ENCODE data around the gene LSG1. TPM values are rescaled to one million over a fixed set of nuclear protein-coding genes. Genes with fewer than 3 reads are reported as not detected.

Gene LSG1
- total RNA-seq, 1 donor from 2014 or later, result 36.8 TPM

- intact Hi-C loops (cut with DNase I), result no loop called here
- Histone ChIP-seq H3K27me3 (no peaks in the 10 kb centered on the region), H3K4me3 (no peak overlapping the region), H3K4me1 (no peaks in the 10 kb centered on the region), H3K27ac (no peak overlapping the region), H3K9me3 (no peaks in the 10 kb centered on the region), H3K36me3 (peaks cover 95% of the 10 kb centered on the region)
- no peak for TF ChIP-seq CTCF (IDR thresholded peaks at IDR 0.05)
- DNase-seq (no peak), ATAC-seq (no peak)
Measured at GRCh38 chr3:194647747-194648146, 24.2 kb downstream of the LSG1 start.

GRCh38 chr3:194642769-194643168, 29.2 kb downstream of the LSG1 start:
- no peak for TF ChIP-seq CTCF (IDR thresholded peaks at IDR 0.05)
- H3K4me1 ChIP-seq, result peaks cover 3% of the 10 kb centered on the region
- no peak for DNase-seq
- intact Hi-C loops (cut with DNase I), result no loop called here
- no peak overlapping the region for H3K27ac ChIP-seq
- no peak overlapping the region for H3K4me3 ChIP-seq
- H3K27me3 ChIP-seq, result no peaks in the 10 kb centered on the region
- H3K36me3 ChIP-seq, result peaks cover 74% of the 10 kb centered on the region
- ATAC-seq, result no peak
- no peaks in the 10 kb centered on the region for H3K9me3 ChIP-seq

GRCh38 chr3:194640829-194641228, 31.2 kb downstream of the LSG1 start:
- Histone ChIP-seq H3K4me3 (no peak overlapping the region), H3K27me3 (no peaks in the 10 kb centered on the region), H3K27ac (peak overlapping the region; percentile 49), H3K36me3 (peaks cover 55% of the 10 kb centered on the region), H3K9me3 (no peaks in the 10 kb centered on the region), H3K4me1 (peaks cover 3% of the 10 kb centered on the region)
- DNase-seq (no peak), ATAC-seq (no peak)
- intact Hi-C loops (cut with DNase I), result no loop called here
- TF ChIP-seq CTCF (IDR thresholded peaks at IDR 0.05), result no peak

GRCh38 chr3:194638991-194639605, 32.9 kb downstream of the LSG1 start:
- Histone ChIP-seq H3K4me1 (peaks cover 3% of the 10 kb centered on the region), H3K36me3 (peaks cover 41% of the 10 kb centered on the region), H3K9me3 (no peaks in the 10 kb centered on the region), H3K27me3 (no peaks in the 10 kb centered on the region), H3K4me3 (no peak overlapping the region), H3K27ac (peak overlapping the region; percentile 63)
- DNase-seq (no peak), ATAC-seq (no peak)
- no peak for TF ChIP-seq CTCF (IDR thresholded peaks at IDR 0.05)
- intact Hi-C loops (cut with DNase I), result no loop called here

GRCh38 chr3:194637541-194638400, 34.2 kb downstream of the LSG1 start:
- no peak overlapping the region for H3K27ac ChIP-seq
- intact Hi-C loops (cut with DNase I), result no loop called here
- peaks cover 3% of the 10 kb centered on the region for H3K4me1 ChIP-seq
- peaks cover 29% of the 10 kb centered on the region for H3K36me3 ChIP-seq
- ATAC-seq (no peak), DNase-seq (no peak)
- TF ChIP-seq CTCF (IDR thresholded peaks at IDR 0.05), result no peak
- H3K4me3 ChIP-seq, result no peak overlapping the region
- H3K9me3 ChIP-seq, result no peaks in the 10 kb centered on the region
- H3K27me3 ChIP-seq, result no peaks in the 10 kb centered on the region
